Daoy (cell line): ENCODE data around the gene LEAP2. TPM values are rescaled to one million over a fixed set of nuclear protein-coding genes. Genes with fewer than 3 reads are reported as not detected.
"Not testable (repeated sequence)": the region's sequence is repeated elsewhere in the genome, so short reads cannot be mapped to it uniquely, and the experiment has no call there.

Experiments used
- DNase-seq: peaks from one replicate; pipeline ENCODE4 v3.0.0-alpha.2; 2015; ENCODE audit warnings: low read depth
- total RNA-seq: library from RNA; depleted of rRNA; stranded (reverse); fragments of >200 nt; shearing (Covaris generic); gene quantifications from 2 replicates; pipeline ENCODE4 v1.2.3, GENCODE V29; 2014

Gene LEAP2
- total RNA-seq, 1 experiment from 2014 or later, result 0.17 TPM

DNA sequence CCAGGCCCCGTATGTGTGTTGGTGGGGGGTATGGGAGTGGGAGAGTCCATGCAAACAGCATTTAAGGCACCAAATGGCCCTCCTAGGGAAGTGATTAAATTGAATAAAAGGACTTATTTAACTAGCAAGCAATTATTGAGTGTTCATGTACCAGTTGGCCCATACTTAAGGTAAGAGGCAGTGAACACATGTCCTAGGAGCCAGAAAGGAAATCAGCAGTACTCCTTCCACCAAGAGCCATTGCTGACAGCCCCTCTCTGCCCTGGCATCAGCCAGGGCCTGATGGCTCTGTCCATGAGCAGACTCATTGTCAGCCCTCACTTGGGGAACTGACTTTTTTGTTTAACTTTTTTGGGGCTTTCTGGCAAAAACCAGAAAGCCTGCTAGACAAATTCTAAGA is 32.6 kb upstream of the LEAP2 start:
- no peak for DNase-seq

DNA sequence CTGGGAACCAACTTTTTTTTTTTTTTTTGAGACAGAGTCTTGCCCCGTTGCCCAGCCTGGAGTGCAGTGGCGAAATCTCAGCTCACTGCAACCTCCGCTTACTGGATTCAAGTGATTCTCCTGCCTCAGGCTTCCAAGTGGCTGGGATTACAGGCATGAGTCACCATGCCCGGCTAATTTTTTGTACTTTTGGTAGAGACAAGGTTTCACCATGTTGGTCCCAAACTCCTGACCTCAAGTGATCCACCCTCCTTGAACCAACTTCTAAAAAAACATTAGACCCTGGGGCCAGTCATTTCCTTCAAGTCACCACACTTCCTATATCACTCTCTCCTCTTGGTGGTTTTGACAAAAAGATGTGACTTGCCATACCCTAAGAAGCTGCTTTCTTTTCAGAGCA is 32.2 kb upstream of the LEAP2 start:
- peak; percentile 48 for DNase-seq

DNA sequence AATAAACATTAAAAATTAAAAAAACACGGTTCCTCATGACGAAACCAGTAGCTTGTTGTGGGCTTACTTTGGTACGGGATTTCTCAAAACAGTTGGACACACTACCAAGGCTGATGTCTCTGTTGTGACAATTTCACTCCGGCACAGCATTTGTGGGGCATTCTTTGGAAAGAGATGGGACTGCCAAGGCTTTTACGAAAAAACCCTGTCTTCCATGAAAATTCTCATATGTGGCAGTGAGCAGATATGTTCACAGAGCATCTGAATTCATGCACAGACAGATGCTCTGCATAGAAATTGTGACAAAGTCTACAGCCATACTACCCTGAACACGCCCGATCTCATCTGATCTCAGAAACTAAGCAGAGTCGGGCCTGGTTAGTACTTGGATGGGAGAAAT is 25.2 kb upstream of the LEAP2 start:
- no peak for DNase-seq

GRCh38 chr5:132849347-132849746 is 24.1 kb upstream of the LEAP2 start:
- DNase-seq, result no peak

DNA sequence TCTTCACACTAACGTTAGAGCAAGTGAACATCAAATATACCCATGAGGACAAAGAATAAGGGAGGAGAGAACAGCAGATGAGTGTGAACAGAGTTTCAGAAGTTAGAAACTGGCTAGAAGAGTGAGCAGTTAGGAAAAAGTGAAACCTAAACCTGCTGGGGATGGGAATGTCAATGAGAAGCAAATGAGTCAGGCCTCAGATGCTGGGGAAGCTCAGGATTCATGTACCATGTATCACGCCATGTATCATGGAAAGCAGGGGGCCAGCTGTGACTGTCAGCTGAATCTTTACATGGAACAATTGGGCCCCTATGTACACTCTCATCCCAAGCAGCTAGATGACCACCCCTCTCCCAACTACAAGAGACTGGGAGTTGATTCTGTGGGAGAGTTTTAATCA is 23.4 kb upstream of the LEAP2 start:
- DNase-seq, result peak; percentile 57

- no peak for DNase-seq
These were observed 20.1 kb upstream of the LEAP2 start for GRCh38 chr5:132853323-132853722.

DNA sequence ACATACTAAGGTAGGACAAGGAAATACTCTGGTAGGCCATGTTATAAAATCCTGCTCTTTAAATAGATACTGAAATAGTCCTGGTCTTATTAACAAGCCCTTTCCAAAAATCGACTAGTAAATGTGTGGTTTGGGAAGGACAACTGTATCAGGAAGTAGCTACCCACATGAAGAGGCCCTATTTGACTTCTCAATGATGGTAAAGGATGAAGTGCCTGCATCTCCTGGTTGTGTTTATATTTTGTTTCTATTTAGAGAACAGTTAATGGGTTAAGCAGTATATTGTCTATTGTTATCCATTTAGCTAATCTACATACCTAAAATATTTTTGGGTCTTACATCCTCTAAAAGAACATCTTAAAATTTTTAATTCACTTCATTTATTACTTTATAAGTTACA is 19.7 kb upstream of the LEAP2 start:
- DNase-seq, result no peak

DNA sequence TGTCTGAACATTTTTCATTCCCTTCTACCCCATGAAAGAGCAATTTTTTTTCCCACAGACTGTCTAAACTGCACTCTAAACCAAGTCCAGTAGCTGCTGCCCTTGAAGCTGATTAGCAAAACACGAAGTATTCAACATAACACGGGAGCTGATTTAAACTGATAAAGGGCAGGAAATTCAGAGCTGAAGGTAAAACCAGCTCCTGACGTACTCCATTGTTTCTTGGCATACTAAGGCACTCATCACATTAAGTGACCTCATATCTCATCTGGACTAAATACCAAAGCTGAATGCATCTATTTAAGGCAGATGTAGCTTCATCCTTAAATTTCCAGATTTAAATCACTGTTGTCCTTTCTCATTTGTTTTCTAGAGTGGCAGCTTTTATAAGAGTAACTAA is 19.2 kb upstream of the LEAP2 start:
- no peak for DNase-seq

DNA sequence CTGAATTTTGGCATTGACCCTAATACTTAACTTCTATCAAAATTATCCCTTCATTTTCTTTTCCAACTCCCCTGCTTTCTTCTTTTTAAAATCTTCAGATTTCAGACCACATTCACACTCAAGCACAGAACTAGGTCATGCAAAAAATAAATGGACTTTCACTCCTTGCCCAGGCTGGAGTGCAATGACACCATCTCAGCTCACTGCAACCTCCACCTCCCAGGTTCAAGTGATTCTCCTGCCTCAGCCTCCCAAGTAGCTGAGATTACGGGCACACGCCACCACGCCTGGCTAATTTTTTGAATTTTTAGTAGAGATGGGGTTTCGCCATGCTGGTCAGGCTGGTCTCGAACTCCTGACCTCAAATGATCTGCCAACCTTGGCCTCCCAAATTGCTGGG is 18.5 kb upstream of the LEAP2 start:
- DNase-seq, result not testable (repeated sequence)

GRCh38 chr5:132856011-132856410 is 17.5 kb upstream of the LEAP2 start:
- DNase-seq, result no peak

DNA sequence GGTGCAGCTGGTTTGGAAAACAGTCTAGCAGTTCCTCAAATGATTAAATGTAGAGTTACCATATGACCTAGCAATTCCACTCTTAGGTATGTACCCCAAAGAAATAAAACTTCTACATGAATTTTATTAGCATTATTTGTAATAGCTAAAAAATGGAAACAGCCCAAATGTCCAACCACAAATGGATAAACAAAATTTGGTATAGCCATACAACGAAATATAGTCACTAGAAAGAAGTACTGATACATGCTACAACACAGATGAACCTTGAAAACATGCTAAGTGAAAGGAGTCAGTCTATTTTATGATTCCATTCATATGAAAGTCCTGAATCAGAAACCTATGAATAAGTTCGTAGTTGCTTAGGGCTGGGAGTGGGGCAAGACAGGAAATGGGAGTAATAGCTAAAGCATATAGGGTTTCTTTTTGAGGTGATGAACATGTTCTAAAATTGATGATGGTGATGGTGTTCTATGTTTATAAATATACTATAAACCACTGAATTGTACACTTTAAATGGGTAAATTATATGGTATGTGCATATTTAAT is 13.5 kb upstream of the LEAP2 start:
- DNase-seq, result no peak

- DNase-seq, result no peak
These were observed 12.7 kb upstream of the LEAP2 start for GRCh38 chr5:132860742-132861141.

GRCh38 chr5:132865668-132866341 is 7.7 kb upstream of the LEAP2 start:
- no peak for DNase-seq

GRCh38 chr5:132866342-132867045 is 7.0 kb upstream of the LEAP2 start, which contains the start of the genes GDF9 and UQCRQ:
Gene GDF9, minus strand, starts transcription at chr5:132866469. Its CDS starts 1,936 bp downstream, at chr5:132864533.
Gene UQCRQ, plus strand, starts transcription at chr5:132866642. Its CDS starts 240 bp downstream, at chr5:132866882.
- DNase-seq, result peak; percentile 99

GRCh38 chr5:132867046-132867451 is 6.4 kb upstream of the LEAP2 start:
- no peak for DNase-seq

GRCh38 chr5:132868754-132869153 is 4.7 kb upstream of the LEAP2 start:
- DNase-seq, result no peak

- no peak for DNase-seq
These were observed 2.7 kb upstream of the LEAP2 start for GRCh38 chr5:132870801-132871200.

DNA sequence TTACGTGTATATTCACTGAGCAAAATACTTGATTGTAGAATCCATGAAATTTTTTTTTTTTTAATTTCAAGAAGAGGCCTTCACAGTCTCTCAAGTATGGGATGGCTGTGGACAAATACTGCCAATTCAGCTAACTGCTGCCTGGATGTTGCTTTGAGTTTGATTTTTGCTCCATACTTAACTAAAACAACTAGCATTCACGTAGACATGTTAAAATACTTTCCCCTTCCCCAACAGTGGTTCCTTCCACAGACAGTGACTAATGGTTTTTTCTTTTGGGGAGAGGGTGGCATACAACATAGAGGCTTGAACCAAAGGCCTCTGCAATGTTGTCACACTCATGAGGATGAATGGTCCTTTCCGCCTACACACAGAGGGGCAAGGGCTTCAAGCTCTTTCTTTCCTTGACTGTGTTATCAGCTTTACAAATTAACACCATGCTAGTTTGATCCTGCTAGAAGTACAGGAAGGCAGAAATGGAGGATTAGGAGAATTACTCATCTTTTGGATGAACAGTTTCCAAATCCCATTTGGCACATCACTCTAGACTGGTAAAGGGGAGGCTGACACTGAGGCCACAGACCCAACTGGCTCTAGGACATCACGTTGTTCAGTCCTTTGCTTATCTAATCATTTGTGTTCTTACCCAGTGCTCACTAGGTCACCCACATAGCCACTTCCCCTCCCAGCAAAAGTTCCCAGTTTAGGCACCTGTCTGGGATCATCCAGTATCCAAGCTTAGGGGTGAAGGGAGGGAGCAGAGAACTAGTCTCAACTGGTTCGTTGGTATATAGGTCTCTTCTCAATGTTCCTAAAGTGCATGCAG is 1.8 kb upstream of the LEAP2 start:
- DNase-seq, result no peak

GRCh38 chr5:132872788-132873118 is 715 bp upstream of the LEAP2 start:
- DNase-seq, result no peak

DNA sequence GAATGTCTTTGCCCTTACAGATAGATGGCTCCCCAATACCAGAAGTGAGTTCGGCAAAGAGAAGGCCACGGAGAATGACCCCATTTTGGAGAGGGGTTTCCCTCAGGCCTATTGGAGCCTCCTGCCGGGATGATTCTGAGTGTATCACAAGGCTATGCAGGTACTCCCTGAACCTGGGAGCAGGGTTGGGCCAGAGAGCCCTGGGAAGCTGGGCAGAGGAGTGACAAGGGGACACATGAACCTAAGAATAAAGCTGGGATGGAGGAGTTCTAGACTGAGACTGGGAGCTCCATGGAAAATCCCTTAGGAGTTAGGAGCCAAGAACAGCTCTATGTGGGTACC is 433 bp downstream of the LEAP2 start:
- no peak for DNase-seq

- DNase-seq, result no peak
These were observed 2.7 kb downstream of the LEAP2 start for GRCh38 chr5:132876020-132876759.

DNA sequence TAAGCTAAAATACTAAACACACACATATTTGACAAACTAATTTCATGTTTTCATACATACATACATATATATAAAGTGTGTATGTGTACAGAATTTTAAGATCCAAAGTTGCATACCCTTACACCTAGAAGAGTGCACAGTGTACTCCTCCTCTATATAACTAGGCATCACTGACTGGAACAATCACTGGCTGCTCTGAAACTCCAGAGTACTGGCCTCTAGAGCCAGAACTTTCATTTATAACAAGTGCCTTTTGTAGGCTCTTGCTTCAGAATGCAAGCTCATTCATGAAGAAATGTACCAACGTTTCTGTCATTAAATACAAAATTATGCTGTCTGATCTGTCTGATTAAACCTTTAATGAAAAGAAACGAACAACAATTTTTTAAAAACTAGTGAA is 4.0 kb downstream of the LEAP2 start:
- no peak for DNase-seq
